Loucy (cell line): ENCODE data around the gene POLD1.

ENCODE experiments used
- H2AFZ ChIP-seq: fragments of 200-600 bp; sonication (generic); 2 replicates; pipeline ENCODE4 v1.6.0; 2016; ENCODE audit warnings: antibody characterized with exemption, mild to moderate bottlenecking, low read length, moderate library complexity
- H3F3A ChIP-seq: fragments of 200-600 bp; 2 replicates; pipeline ENCODE4 v1.6.0; 2016; ENCODE audit warnings: antibody characterized with exemption, low read depth, mild to moderate bottlenecking
- H3K27me3 ChIP-seq: fragments of 200-600 bp; sonication (generic); 2 replicates; pipeline ENCODE4 v1.6.1; 2014; ENCODE audit warnings: low read length, mild to moderate bottlenecking; ENCODE audit not compliant: insufficient read depth, poor library complexity, severe bottlenecking
- H3K36me3 ChIP-seq: fragments of 200-600 bp; sonication (generic); 2 replicates; pipeline ENCODE4 v1.6.1; 2016; ENCODE audit warnings: low read length; ENCODE audit not compliant: insufficient read depth
- H3K4me1 ChIP-seq: fragments of 200-600 bp; sonication (generic); 2 replicates; pipeline ENCODE4 v1.5.1; 2014; ENCODE audit warnings: low read length, mild to moderate bottlenecking; ENCODE audit not compliant: insufficient read depth, poor library complexity, severe bottlenecking
- H3K4me2 ChIP-seq: fragments of 200-600 bp; sonication (generic); 2 replicates; pipeline ENCODE4 v1.6.0; 2014; ENCODE audit warnings: antibody characterized with exemption, low read length, low read depth, mild to moderate bottlenecking; ENCODE audit not compliant: poor library complexity, severe bottlenecking
- H3K4me3 ChIP-seq: fragments of 200-600 bp; sonication (generic); 2 replicates; pipeline ENCODE4 v1.5.1; 2014; ENCODE audit warnings: low read length, mild to moderate bottlenecking, mixed read lengths; ENCODE audit not compliant: poor library complexity, severe bottlenecking
- H3K79me2 ChIP-seq: fragments of 200-600 bp; sonication (generic); 2 replicates; pipeline ENCODE4 v1.6.1; 2014; ENCODE audit warnings: low read length; ENCODE audit not compliant: insufficient read depth
- H3K9ac ChIP-seq: fragments of 200-600 bp; sonication (generic); 2 replicates; pipeline ENCODE4 v1.6.0; 2014; ENCODE audit warnings: mild to moderate bottlenecking, low read depth, low read length, moderate library complexity; ENCODE audit not compliant: poor library complexity, severe bottlenecking
- H3K9me2 ChIP-seq: fragments of 200-600 bp; sonication (generic); replicated peaks from 2 replicates; pipeline ENCODE4 v1.6.1; 2016; ENCODE audit warnings: low read depth, low read length, mixed read lengths
- H3K9me3 ChIP-seq: fragments of 200-600 bp; sonication (generic); 2 replicates; pipeline ENCODE4 v1.6.1; 2014; ENCODE audit warnings: mild to moderate bottlenecking, antibody characterized with exemption, low read length, low read depth; ENCODE audit not compliant: insufficient read depth
- H4K20me1 ChIP-seq: fragments of 200-600 bp; sonication (generic); 2 replicates; pipeline ENCODE4 v1.6.0; 2014; ENCODE audit warnings: antibody characterized with exemption, low read length, mild to moderate bottlenecking; ENCODE audit not compliant: insufficient read depth, poor library complexity, severe bottlenecking
- CTCF ChIP-seq: fragments of 200-600 bp; sonication (generic); conservative IDR thresholded peaks from 2 replicates; pipeline ENCODE4 v1.5.1; 2014; ENCODE audit warnings: mild to moderate bottlenecking, antibody characterized with exemption, low read length
- EZH2phosphoT487 ChIP-seq: fragments of 200-600 bp; IDR thresholded peaks from 2 replicates; pipeline ENCODE4 v1.6.1; 2018; ENCODE audit warnings: antibody characterized with exemption, mild to moderate bottlenecking, moderate library complexity, borderline replicate concordance

The POLD1 gene

GRCh38 chr19:50410109-50410508 is 26.0 kb downstream of the POLD1 start:
- Histone ChIP-seq H3K27me3 (no peaks in the 10 kb centered on the region), H3K79me2 (no peaks in the 10 kb centered on the region), H3F3A (no peaks in the 10 kb centered on the region), H2AFZ (no peak overlapping the region), H3K4me3 (no peak overlapping the region), H3K36me3 (peaks cover 17% of the 10 kb centered on the region; the same call in 1 of the 2 replicates), H4K20me1 (no peaks in the 10 kb centered on the region), H3K9ac (no peak overlapping the region), H3K4me1 (no peaks in the 10 kb centered on the region), H3K9me3 (no peaks in the 10 kb centered on the region), H3K9me2 (no peaks in the 10 kb centered on the region), H3K4me2 (no peak overlapping the region)
- no peak for TF ChIP-seq EZH2phosphoT487
- no peak for TF ChIP-seq CTCF

DNA sequence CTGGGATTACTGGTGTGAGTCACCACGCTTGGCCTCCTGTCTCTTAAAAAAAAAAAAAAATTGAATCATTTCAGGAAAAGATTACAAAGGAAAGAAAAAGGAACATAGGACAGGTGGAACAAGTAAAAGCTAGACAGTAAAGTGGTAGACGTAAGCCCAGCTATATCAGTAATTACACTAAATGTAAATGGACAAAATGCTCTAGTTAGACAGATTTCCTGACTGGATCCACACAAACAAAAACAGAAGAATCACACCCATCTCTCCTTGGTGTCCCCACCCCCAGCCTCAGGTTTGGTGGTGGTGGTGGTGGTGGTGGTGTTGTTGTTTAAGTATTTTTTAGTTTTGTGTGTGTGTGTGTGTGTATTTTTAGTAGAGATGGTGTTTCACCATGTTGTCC is 28.3 kb downstream of the POLD1 start:
- TF ChIP-seq CTCF (no peak), EZH2phosphoT487 (no peak)
- Histone ChIP-seq H3K4me3 (no peak overlapping the region), H4K20me1 (no peaks in the 10 kb centered on the region), H3K4me1 (no peaks in the 10 kb centered on the region), H3K36me3 (peaks cover 7% of the 10 kb centered on the region; the same call in 1 of the 2 replicates), H3K9me3 (no peaks in the 10 kb centered on the region), H3K27me3 (no peaks in the 10 kb centered on the region), H2AFZ (no peak overlapping the region), H3F3A (no peaks in the 10 kb centered on the region), H3K79me2 (no peaks in the 10 kb centered on the region), H3K4me2 (no peak overlapping the region), H3K9ac (no peak overlapping the region), H3K9me2 (no peaks in the 10 kb centered on the region)

GRCh38 chr19:50413096-50413495 is 28.9 kb downstream of the POLD1 start:
- Histone ChIP-seq H3K9me3 (no peaks in the 10 kb centered on the region), H3K36me3 (peaks cover 7% of the 10 kb centered on the region; the same call in 1 of the 2 replicates)
- TF ChIP-seq EZH2phosphoT487 (no peak), CTCF (no peak)

More at GRCh38 chr19:50413096-50413495, 28.9 kb downstream of the POLD1 start:
- Histone ChIP-seq H3K4me1 (no peaks in the 10 kb centered on the region), H3K4me2 (no peak overlapping the region), H3K4me3 (no peak overlapping the region), H3K79me2 (no peaks in the 10 kb centered on the region), H3K9me2 (no peaks in the 10 kb centered on the region), H3K27me3 (no peaks in the 10 kb centered on the region), H2AFZ (no peak overlapping the region), H4K20me1 (no peaks in the 10 kb centered on the region), H3K9ac (no peak overlapping the region), H3F3A (no peaks in the 10 kb centered on the region)
